Uterus (tissue), 2 donors: ENCODE data around the gene EMILIN3.

Source experiments
- CTCF ChIP-seq, 4 experiments: fragments of 200-600 bp in 2 of 4; fragments of 450-650 bp in 2 of 4; sonication (generic) in 2 of 4; IDR thresholded peaks; one replicate each; pipeline ENCODE4 v1.5.1; 2016 to 2019; ENCODE audit warnings: antibody characterized with exemption in 4 of 4, mild to moderate bottlenecking in 2 of 4, moderate library complexity in 1 of 4
- POLR2A ChIP-seq, 2 donors: fragments of 450-650 bp; IDR thresholded peaks; one replicate each; pipeline ENCODE4 v1.6.1; 2016; ENCODE audit warnings: antibody characterized with exemption in 2 of 2, mild to moderate bottlenecking in 1 of 2, moderate library complexity in 1 of 2

GRCh38 chr20:41373251-41373783 lies 6.7 kb upstream of the EMILIN3 start:
- TF ChIP-seq POLR2A (IDR thresholded peaks at IDR 0.05) (no peak), CTCF (IDR thresholded peaks at IDR 0.05) (no peak)
